Transverse colon (tissue), 4 donors: Measurements from ENCODE around the gene KIAA0753.

Experiments used
- EP300 ChIP-seq: sonication (generic); formaldehyde crosslinking; IDR thresholded peaks from one replicate; pipeline ENCODE4 v1.6.1; 2017; ENCODE audit warnings: antibody characterized with exemption, low read depth
- POLR2AphosphoS5 ChIP-seq, 3 donors: sonication (generic); formaldehyde crosslinking; IDR thresholded peaks; one replicate each; pipeline ENCODE4 v1.6.1; 2016; ENCODE audit warnings: antibody characterized with exemption in 3 of 3
- TF ChIP-seq, protein P1 (sequence below), 5 experiments: fragments of 200-600 bp in 3 of 5; fragments of 450-650 bp in 2 of 5; sonication (generic) in 3 of 5; IDR thresholded peaks; 1 replicate in 2 of 5; 2 replicates in 3 of 5; pipeline ENCODE4 v1.5.1; 2016 to 2017; ENCODE audit warnings: antibody characterized with exemption in 5 of 5, inconsistent platforms in 3 of 5, mild to moderate bottlenecking in 2 of 5, moderate library complexity in 1 of 5

DNA sequence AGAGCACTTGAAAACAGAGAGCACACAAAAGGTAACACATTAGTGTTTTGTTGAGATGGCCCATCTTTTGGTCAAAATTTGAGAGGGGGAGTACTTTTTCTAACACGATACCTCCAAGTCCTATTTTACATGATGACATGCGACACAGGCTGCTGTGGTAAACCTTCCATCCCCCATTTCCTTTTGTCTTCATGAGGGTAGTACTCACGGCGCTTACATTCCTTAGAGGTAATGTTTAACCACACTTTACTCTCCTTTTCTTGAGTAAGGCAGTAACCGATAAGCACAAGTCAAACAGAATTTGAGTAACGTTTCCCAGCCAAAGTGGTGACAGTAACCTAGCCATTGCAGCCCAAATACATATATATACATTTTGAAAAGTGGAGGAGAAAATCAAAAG lies 48.3 kb downstream of the KIAA0753 start:
- TF ChIP-seq, protein P1, sequence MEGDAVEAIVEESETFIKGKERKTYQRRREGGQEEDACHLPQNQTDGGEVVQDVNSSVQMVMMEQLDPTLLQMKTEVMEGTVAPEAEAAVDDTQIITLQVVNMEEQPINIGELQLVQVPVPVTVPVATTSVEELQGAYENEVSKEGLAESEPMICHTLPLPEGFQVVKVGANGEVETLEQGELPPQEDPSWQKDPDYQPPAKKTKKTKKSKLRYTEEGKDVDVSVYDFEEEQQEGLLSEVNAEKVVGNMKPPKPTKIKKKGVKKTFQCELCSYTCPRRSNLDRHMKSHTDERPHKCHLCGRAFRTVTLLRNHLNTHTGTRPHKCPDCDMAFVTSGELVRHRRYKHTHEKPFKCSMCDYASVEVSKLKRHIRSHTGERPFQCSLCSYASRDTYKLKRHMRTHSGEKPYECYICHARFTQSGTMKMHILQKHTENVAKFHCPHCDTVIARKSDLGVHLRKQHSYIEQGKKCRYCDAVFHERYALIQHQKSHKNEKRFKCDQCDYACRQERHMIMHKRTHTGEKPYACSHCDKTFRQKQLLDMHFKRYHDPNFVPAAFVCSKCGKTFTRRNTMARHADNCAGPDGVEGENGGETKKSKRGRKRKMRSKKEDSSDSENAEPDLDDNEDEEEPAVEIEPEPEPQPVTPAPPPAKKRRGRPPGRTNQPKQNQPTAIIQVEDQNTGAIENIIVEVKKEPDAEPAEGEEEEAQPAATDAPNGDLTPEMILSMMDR (IDR thresholded peaks at IDR 0.05) = no peak
- TF ChIP-seq POLR2AphosphoS5 (IDR thresholded peaks at IDR 0.05) (no peak), EP300 (no peak)
